PFSK-1 (cell line): Measurements from ENCODE around the gene FNBP1.

Source experiments
- REST ChIP-seq, 2 experiments: IDR thresholded peaks; 2 replicates each; pipeline versions ENCODE4 v1.6.1 to v1.8.0; 2011 to 2012; ENCODE audit warnings: low read depth in 2 of 2, low read length in 2 of 2, control low read depth in 1 of 2, inconsistent platforms in 1 of 2, mild to moderate bottlenecking in 1 of 2, moderate library complexity in 1 of 2; ENCODE audit not compliant: insufficient read depth in 1 of 2
- SIN3A ChIP-seq: IDR thresholded peaks from 2 replicates; pipeline ENCODE4 v1.6.1; 2012; ENCODE audit warnings: mild to moderate bottlenecking, low read length, moderate library complexity, borderline replicate concordance; ENCODE audit not compliant: insufficient read depth
- TAF1 ChIP-seq: IDR thresholded peaks from 2 replicates; pipeline ENCODE4 v1.6.1; 2012; ENCODE audit warnings: low read length, control low read depth, borderline replicate concordance; ENCODE audit not compliant: insufficient read depth

- TF ChIP-seq SIN3A (no peak), REST (IDR thresholded peaks at IDR 0.05; ENCODE audit: insufficient read depth in 1 of 2, low read depth in 2 of 2, low read length in 2 of 2) (no peak), TAF1 (no peak)
Observed at GRCh38 chr9:129876815-129877214, 166.2 kb downstream of the FNBP1 start.
